HepG2 (cell line): ENCODE measurements around the gene NARS2. TPM values are rescaled to one million over a fixed set of nuclear protein-coding genes. Genes with fewer than 3 reads are reported as not detected.

Experiments
- ATF4 ChIP-seq, 2 experiments: fragments of 450-650 bp in 1 of 2; sonication (generic) in 1 of 2; formaldehyde crosslinking; IDR thresholded peaks; 2 replicates each; pipeline versions ENCODE4 v1.5.0 to v1.8.0; 2020 to 2022; ENCODE audit warnings: mild to moderate bottlenecking in 1 of 2, missing genetic modification reagents in 1 of 2
- CREB3 ChIP-seq: sonication (generic); formaldehyde crosslinking; IDR thresholded peaks from 2 replicates; pipeline ENCODE4 v1.5.0; 2020; ENCODE audit warnings: missing genetic modification reagents
- EEA1 ChIP-seq: sonication (generic); formaldehyde crosslinking; IDR thresholded peaks from 2 replicates; pipeline ENCODE4 v1.5.1; 2020; ENCODE audit warnings: mild to moderate bottlenecking, missing genetic modification reagents, borderline replicate concordance
- FUBP1 ChIP-seq: sonication (generic); formaldehyde crosslinking; IDR thresholded peaks from 2 replicates; pipeline ENCODE4 v1.5.1; 2020; ENCODE audit warnings: missing genetic modification reagents, mild to moderate bottlenecking, borderline replicate concordance
- GTF2F1 ChIP-seq: fragments of 150-350 bp; IDR thresholded peaks from 2 replicates; pipeline ENCODE4 v1.6.1; 2014; ENCODE audit warnings: low read length
- IKZF4 ChIP-seq: sonication (generic); formaldehyde crosslinking; IDR thresholded peaks from 2 replicates; pipeline ENCODE4 v1.5.1; 2020; ENCODE audit warnings: borderline replicate concordance, mild to moderate bottlenecking, low read depth, missing genetic modification reagents; ENCODE audit errors: not compliant biosample characterization
- KAT8 ChIP-seq: IDR thresholded peaks from 2 replicates; pipeline ENCODE4 v1.6.1; 2016; ENCODE audit warnings: missing genetic modification reagents, missing compliant biosample characterization
- KLF13 ChIP-seq: sonication (generic); formaldehyde crosslinking; IDR thresholded peaks from 2 replicates; pipeline ENCODE4 v1.4.0; 2020; ENCODE audit warnings: mild to moderate bottlenecking, missing genetic modification reagents
- NFE2L1 ChIP-seq: sonication (generic); formaldehyde crosslinking; IDR thresholded peaks from 2 replicates; pipeline ENCODE4 v1.4.0; 2020; ENCODE audit warnings: missing genetic modification reagents, mild to moderate bottlenecking, borderline replicate concordance
- STAT5B ChIP-seq: sonication (generic); formaldehyde crosslinking; IDR thresholded peaks from 2 replicates; pipeline ENCODE4 v1.4.0; 2020; ENCODE audit warnings: missing genetic modification reagents
- TEAD3 ChIP-seq: optimal IDR thresholded peaks from 2 replicates; pipeline ENCODE3; 2016; ENCODE audit warnings: borderline replicate concordance
- TFE3 ChIP-seq: IDR thresholded peaks from 2 replicates; pipeline ENCODE4 v1.6.1; 2016
- ZNF468 ChIP-seq: sonication (generic); formaldehyde crosslinking; IDR thresholded peaks from 2 replicates; pipeline ENCODE4 v1.8.0; 2022; ENCODE audit warnings: mild to moderate bottlenecking, moderate library complexity, missing genetic modification reagents
- ZNF569 ChIP-seq: sonication (generic); formaldehyde crosslinking; IDR thresholded peaks from 2 replicates; pipeline ENCODE4 v1.5.0; 2020; ENCODE audit warnings: mild to moderate bottlenecking, missing genetic modification reagents, moderate library complexity, borderline replicate concordance
- ZNF576 ChIP-seq: sonication (generic); formaldehyde crosslinking; IDR thresholded peaks from 2 replicates; pipeline ENCODE4 v1.4.0; 2020; ENCODE audit warnings: mild to moderate bottlenecking, missing genetic modification reagents
- ZNF768 ChIP-seq: sonication (generic); formaldehyde crosslinking; IDR thresholded peaks from 2 replicates; pipeline ENCODE4 v1.4.0; 2020; ENCODE audit warnings: missing genetic modification reagents
- ZNF781 ChIP-seq: sonication (generic); formaldehyde crosslinking; IDR thresholded peaks from 2 replicates; pipeline ENCODE4 v1.5.1; 2020; ENCODE audit warnings: borderline replicate concordance, mild to moderate bottlenecking, missing genetic modification reagents; ENCODE audit errors: not compliant biosample characterization
- ZNF879 ChIP-seq: sonication (generic); formaldehyde crosslinking; IDR thresholded peaks from 2 replicates; pipeline ENCODE4 v1.8.1; 2023; ENCODE audit warnings: missing genetic modification reagents
- ZNF891 ChIP-seq: sonication (generic); formaldehyde crosslinking; IDR thresholded peaks from 2 replicates; pipeline ENCODE4 v1.5.0; 2020; ENCODE audit warnings: mild to moderate bottlenecking, missing genetic modification reagents
- polyA plus RNA-seq, 8 experiments: library from polyadenylated mRNA; depleted of rRNA in 3 of 8; stranded (reverse) in 7 of 8; unstranded in 1 of 8; fragments of >200 nt; fragmentation: Illumina TruSeq in 4 of 8; extraction: Trizol in 4 of 8; gene quantifications; 2 replicates each; pipeline versions ENCODE4 v1.2.1 to v1.2.3, GENCODE V29; 2011 to 2016; ENCODE audit warnings: low read depth in 4 of 8, missing spikeins in 1 of 8, mixed read lengths in 1 of 8; ENCODE audit not compliant: insufficient read depth in 1 of 8
- total RNA-seq, 5 experiments: library from RNA; depleted of rRNA; stranded (reverse); fragments of >200 nt; fragmentation: Illumina TruSeq; extraction: Trizol; gene quantifications; 2 replicates each; pipeline ENCODE4 v1.2.3, GENCODE V29; 2016; ENCODE audit warnings: low read depth in 1 of 5
- TF ChIP-seq, protein P1 (sequence below): sonication (generic); formaldehyde crosslinking; conservative IDR thresholded peaks from 2 replicates; pipeline ENCODE4 v1.8.0; 2022; ENCODE audit warnings: mild to moderate bottlenecking, moderate library complexity, missing genetic modification reagents
- TF ChIP-seq, protein P2 (sequence below): sonication (generic); formaldehyde crosslinking; IDR thresholded peaks from 2 replicates; pipeline ENCODE4 v1.5.1; 2020; ENCODE audit warnings: missing genetic modification reagents, mild to moderate bottlenecking, borderline replicate concordance

Gene NARS2
- total and polyA plus RNA-seq, 2 of the 13 experiments (the other 11 are each of a cell fraction or from before 2014, with no cell fraction given) = 45.9 to 65.0 TPM

DNA sequence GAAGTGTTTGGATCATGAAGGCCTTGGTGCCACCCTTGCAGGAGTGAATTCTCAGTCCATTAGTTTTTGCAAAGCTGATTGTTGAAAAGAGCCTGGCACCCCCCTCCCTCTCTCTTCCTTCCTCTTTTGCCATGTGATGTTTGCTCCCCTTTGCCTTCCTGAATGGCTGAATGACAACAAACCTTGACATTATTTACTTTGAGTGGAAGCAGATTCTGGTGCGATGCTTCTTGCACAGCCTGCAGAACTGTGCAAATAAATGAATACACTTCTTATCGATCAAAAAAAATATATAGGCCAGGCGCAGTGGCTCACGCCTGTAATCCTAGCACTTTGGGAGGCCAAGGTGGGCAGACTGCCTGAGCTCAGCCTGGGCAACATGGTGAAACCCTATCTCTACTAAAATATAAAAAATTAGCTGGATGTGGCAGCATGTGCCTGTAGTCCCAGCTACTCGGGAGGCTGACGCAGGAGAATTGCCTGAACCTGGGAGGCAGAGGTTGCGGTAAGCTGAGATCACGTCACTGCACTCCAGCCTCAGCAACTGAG, 2.0 kb upstream of the NARS2 start (continued):
- TF ChIP-seq ZNF569 (CRISPR knock-in tag) (no peak), GTF2F1 (no peak), ATF4 (CRISPR knock-in tag; IDR thresholded peaks at IDR 0.05) (peak in 1 of 2 experiments; percentile 65; a peak in 2 of 4 replicates), ZNF891 (CRISPR knock-in tag) (no peak), IKZF4 (no peak), KAT8 (CRISPR knock-in tag) (peak; percentile 87), ZNF781 (CRISPR knock-in tag) (peak; percentile 65), NFE2L1 (no peak), CREB3 (CRISPR knock-in tag) (no peak), KLF13 (CRISPR knock-in tag) (no peak), ZNF576 (no peak), ZNF468 (CRISPR knock-in tag) (no peak), FUBP1 (CRISPR knock-in tag) (no peak), ZNF879 (no peak), EEA1 (CRISPR knock-in tag) (no peak), TFE3 (CRISPR knock-in tag) (peak; percentile 98), STAT5B (no peak), TEAD3 (CRISPR knock-in tag) (peak; percentile 55), ZNF768 (CRISPR knock-in tag) (no peak)
- TF ChIP-seq, protein P1, sequence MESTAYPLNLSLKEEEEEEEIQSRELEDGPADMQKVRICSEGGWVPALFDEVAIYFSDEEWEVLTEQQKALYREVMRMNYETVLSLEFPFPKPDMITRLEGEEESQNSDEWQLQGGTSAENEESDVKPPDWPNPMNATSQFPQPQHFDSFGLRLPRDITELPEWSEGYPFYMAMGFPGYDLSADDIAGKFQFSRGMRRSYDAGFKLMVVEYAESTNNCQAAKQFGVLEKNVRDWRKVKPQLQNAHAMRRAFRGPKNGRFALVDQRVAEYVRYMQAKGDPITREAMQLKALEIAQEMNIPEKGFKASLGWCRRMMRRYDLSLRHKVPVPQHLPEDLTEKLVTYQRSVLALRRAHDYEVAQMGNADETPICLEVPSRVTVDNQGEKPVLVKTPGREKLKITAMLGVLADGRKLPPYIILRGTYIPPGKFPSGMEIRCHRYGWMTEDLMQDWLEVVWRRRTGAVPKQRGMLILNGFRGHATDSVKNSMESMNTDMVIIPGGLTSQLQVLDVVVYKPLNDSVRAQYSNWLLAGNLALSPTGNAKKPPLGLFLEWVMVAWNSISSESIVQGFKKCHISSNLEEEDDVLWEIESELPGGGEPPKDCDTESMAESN = peak; percentile 58; the same call in 1 of the 2 replicates
- TF ChIP-seq, protein P2, sequence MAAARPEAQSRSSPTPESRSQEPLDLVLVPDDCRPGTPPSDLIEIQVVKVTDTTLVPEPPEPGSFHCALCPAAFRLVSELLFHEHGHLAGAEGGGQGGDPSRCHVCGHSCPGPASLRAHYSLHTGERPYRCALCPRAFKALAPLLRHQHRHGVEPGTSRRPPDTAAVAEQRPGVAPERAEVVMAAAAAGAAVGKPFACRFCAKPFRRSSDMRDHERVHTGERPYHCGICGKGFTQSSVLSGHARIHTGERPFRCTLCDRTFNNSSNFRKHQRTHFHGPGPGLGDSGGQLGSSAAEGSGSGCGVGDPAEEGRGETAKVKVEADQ (CRISPR knock-in tag) = 0 out of 2 replicates have a peak, but pooled peaks have one; percentile 23
